Measurements from ENCODE around the gene GHDC. TPM values are rescaled to one million over a fixed set of nuclear protein-coding genes. Genes with fewer than 3 reads are reported as not detected.

The GHDC gene
- total RNA-seq, 1 experiment from 2014 or later = 21.5 TPM

- no peak overlapping the region for H3K4me2 ChIP-seq
- no peak for DNase-seq
- peaks cover 19% of the 10 kb centered on the region; the same call in 1 of the 2 replicates for H3K4me1 ChIP-seq (replicated peaks; ENCODE audit: insufficient read depth)
- no peaks in the 10 kb centered on the region for H4K20me1 ChIP-seq (ENCODE audit: insufficient read depth)
- H3K36me3 ChIP-seq (ENCODE audit: low read depth) = no peaks in the 10 kb centered on the region
- no peaks in the 10 kb centered on the region for H3K79me2 ChIP-seq (ENCODE audit: low read depth)
- H3K4me3 ChIP-seq = no peak overlapping the region
- no TSS peak for BruUV-seq (replicated peaks)
- H3K9me3 ChIP-seq (ENCODE audit: insufficient read depth, low read depth) = no peaks in the 10 kb centered on the region
- CTCF ChIA-PET = no interaction called here
- no peak overlapping the region for H3K27ac ChIP-seq
- no peaks in the 10 kb centered on the region; the same call in 1 of the 2 replicates for H3K27me3 ChIP-seq (ENCODE audit: insufficient read depth, low read depth)
- no peaks in the 10 kb centered on the region for H3K9me2 ChIP-seq (ENCODE audit: insufficient read depth)
- intact Hi-C loops (cut with micrococcal nuclease; ENCODE audit: unreplicated experiment) = no loop called here
- no peak overlapping the region for H2AFZ ChIP-seq
- H3F3A ChIP-seq (ENCODE audit: insufficient read depth, low read depth) = peaks cover 19% of the 10 kb centered on the region; the same call in 1 of the 2 replicates
- no peak for TF ChIP-seq CTCF (conservative IDR thresholded peaks at IDR 0.05)
- no peak for TF ChIP-seq EZH2 (IDR thresholded peaks at IDR 0.05; ENCODE audit: low read depth)
- POLR2A ChIA-PET (ENCODE audit: unreplicated experiment) = no interaction called here
Observed at GRCh38 chr17:42185621-42185930, 8.7 kb downstream of the GHDC start.

- BruUV-seq (replicated peaks) = no TSS peak
- no peak for TF ChIP-seq EZH2 (IDR thresholded peaks at IDR 0.05; ENCODE audit: low read depth)
- no peak for TF ChIP-seq CTCF (conservative IDR thresholded peaks at IDR 0.05)
- H3K4me2 ChIP-seq = peak within 1 kb of the TSS; percentile 62; the same call in 1 of the 2 replicates
- no peak within 1 kb of the TSS for H2AFZ ChIP-seq
- H3K79me2 ChIP-seq (ENCODE audit: low read depth) = no peaks in the 10 kb centered on the region
- H3K4me3 ChIP-seq = no peak within 1 kb of the TSS
- DNase-seq = no peak
- H3K9me2 ChIP-seq (ENCODE audit: insufficient read depth) = no peaks in the 10 kb centered on the region
- H3K4me1 ChIP-seq (replicated peaks; ENCODE audit: insufficient read depth) = peaks cover 19% of the 10 kb centered on the region; the same call in 1 of the 2 replicates
- H3K9me3 ChIP-seq (ENCODE audit: insufficient read depth, low read depth) = no peaks in the 10 kb centered on the region
- H3K27ac ChIP-seq = no peak within 1 kb of the TSS
- H3F3A ChIP-seq (ENCODE audit: insufficient read depth, low read depth) = peaks cover 19% of the 10 kb centered on the region; the same call in 1 of the 2 replicates
- H3K27me3 ChIP-seq (ENCODE audit: insufficient read depth, low read depth) = peaks cover under 1% of the 10 kb centered on the region
- intact Hi-C loops (cut with micrococcal nuclease; ENCODE audit: unreplicated experiment) = no loop called here
- H4K20me1 ChIP-seq (ENCODE audit: insufficient read depth) = no peaks in the 10 kb centered on the region
- no peaks in the 10 kb centered on the region for H3K36me3 ChIP-seq (ENCODE audit: low read depth)
- POLR2A ChIA-PET (ENCODE audit: unreplicated experiment) = interaction anchor here (0.6 kb wide), 1 partner anchor 64 kb away, joined by 3 read pairs; no protein-coding TSS in a partner anchor
- CTCF ChIA-PET = no interaction called here
Observed at GRCh38 chr17:42184713-42185620, 9.3 kb downstream of the GHDC start, which contains the start of gene HCRT. TSS of gene HCRT (minus strand) at chr17:42185452. CDS start at chr17:42185365, 87 bp downstream.

- Histone ChIP-seq H3K9me3 (ENCODE audit: insufficient read depth, low read depth) (no peaks in the 10 kb centered on the region), H3K27me3 (ENCODE audit: insufficient read depth, low read depth) (peaks cover 10% of the 10 kb centered on the region), H3K27ac (no peak overlapping the region), H2AFZ (no peak overlapping the region), H3K36me3 (ENCODE audit: low read depth) (no peaks in the 10 kb centered on the region), H3K4me3 (no peak overlapping the region; the same call in 1 of the 2 replicates), H3K9me2 (ENCODE audit: insufficient read depth) (no peaks in the 10 kb centered on the region), H3K4me2 (peak overlapping the region; percentile 62), H3F3A (ENCODE audit: insufficient read depth, low read depth) (peaks cover 19% of the 10 kb centered on the region; the same call in 1 of the 2 replicates), H3K4me1 (replicated peaks; ENCODE audit: insufficient read depth) (peaks cover 19% of the 10 kb centered on the region; the same call in 1 of the 2 replicates), H4K20me1 (ENCODE audit: insufficient read depth) (no peaks in the 10 kb centered on the region), H3K79me2 (ENCODE audit: low read depth) (no peaks in the 10 kb centered on the region)
- CTCF ChIA-PET = interaction anchor here (0.6 kb wide), 1 partner anchor 12 kb away, joined by 11 read pairs; no protein-coding TSS in a partner anchor
- peak; percentile 49; the same call in 1 of the 2 replicates for TF ChIP-seq CTCF (conservative IDR thresholded peaks at IDR 0.05)
- no peak for TF ChIP-seq EZH2 (IDR thresholded peaks at IDR 0.05; ENCODE audit: low read depth)
- POLR2A ChIA-PET (ENCODE audit: unreplicated experiment) = interaction anchor here (0.6 kb wide), 2 partner anchors 63 to 704 kb away, joined by 3 to 4 read pairs; no protein-coding TSS in a partner anchor
- BruUV-seq (replicated peaks) = no TSS peak
- intact Hi-C loops (cut with micrococcal nuclease; ENCODE audit: unreplicated experiment) = no loop called here
- DNase-seq = peak in 1 of 2 experiments; percentile 37
Observed at GRCh38 chr17:42183741-42184711, 10.3 kb downstream of the GHDC start.
